GM21367 (cell line): ENCODE results near the gene PLXNA2.

ENCODE experiments used
- ATAC-seq: cut with Tn5 transposase; IDR thresholded peaks from one replicate; pipeline ENCODE4 v1.9.1; 2021; ENCODE audit not compliant: unreplicated experiment

The PLXNA2 gene

DNA sequence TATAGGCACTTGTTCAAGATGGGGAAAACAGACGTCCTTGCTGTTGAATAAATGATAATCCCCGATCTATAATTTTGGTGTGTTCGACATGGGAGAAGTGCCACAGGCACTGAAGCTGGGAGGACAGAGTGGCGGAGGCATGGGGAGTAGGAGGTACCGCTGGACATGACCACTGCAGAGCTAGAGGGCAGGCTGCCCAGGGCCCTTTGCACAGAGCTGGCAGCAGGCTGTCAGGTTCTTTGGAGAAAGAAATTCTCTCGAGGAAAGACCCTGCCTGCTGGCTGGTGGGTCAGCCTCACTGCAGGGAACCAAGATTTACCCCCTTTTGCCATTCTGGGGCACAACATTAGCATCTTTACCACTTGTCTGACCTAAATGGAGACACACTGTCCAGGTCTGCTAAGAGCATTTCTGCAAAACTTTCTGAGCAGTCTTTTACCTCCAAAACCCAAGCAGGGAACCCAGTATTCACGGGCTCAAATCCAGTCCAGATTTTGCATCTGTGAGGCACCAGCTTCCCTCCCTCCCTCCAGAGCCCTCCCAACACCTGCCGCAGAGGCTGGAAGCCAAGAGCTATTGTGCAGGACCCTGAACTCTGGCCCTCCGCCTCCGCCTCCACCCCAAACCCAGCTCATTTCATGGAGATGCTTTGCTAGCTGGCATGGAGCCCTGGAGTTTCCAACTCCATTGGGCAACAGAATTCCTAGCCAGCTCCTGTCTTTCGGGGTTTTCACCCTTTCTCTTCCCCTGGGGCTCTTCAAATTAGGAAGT is 142.3 kb downstream of the PLXNA2 start:
- no peak for ATAC-seq

- ATAC-seq, result no peak
Measured at GRCh38 chr1:208100906-208101305, 143.3 kb downstream of the PLXNA2 start.

GRCh38 chr1:208100106-208100505 is 144.1 kb downstream of the PLXNA2 start:
- ATAC-seq, result no peak

DNA sequence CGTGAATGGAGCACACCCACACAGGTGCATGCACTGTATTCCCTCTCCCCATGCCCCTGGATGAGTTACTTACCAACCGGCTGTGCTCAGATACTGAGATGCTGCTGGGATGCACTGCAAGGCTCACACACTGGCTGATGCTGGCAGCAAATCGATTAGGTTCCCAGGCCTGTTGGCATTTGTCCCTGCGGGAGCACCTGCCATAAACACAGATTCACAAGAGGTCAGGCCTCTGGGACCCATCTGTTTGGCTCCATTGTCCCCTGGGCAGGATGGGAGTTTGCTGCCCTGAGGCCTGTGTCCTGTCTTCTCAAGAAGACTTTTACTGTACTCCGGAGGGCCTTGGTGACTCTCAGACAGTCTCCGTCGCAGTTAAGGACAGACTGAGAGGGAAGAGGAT is 145.4 kb downstream of the PLXNA2 start:
- no peak for ATAC-seq

- ATAC-seq, result peak; percentile 81
Measured at GRCh38 chr1:208093754-208094719, 150.1 kb downstream of the PLXNA2 start.

GRCh38 chr1:208093046-208093445 is 151.1 kb downstream of the PLXNA2 start:
- no peak for ATAC-seq

GRCh38 chr1:208090388-208091301 is 153.5 kb downstream of the PLXNA2 start:
- ATAC-seq, result no peak

DNA sequence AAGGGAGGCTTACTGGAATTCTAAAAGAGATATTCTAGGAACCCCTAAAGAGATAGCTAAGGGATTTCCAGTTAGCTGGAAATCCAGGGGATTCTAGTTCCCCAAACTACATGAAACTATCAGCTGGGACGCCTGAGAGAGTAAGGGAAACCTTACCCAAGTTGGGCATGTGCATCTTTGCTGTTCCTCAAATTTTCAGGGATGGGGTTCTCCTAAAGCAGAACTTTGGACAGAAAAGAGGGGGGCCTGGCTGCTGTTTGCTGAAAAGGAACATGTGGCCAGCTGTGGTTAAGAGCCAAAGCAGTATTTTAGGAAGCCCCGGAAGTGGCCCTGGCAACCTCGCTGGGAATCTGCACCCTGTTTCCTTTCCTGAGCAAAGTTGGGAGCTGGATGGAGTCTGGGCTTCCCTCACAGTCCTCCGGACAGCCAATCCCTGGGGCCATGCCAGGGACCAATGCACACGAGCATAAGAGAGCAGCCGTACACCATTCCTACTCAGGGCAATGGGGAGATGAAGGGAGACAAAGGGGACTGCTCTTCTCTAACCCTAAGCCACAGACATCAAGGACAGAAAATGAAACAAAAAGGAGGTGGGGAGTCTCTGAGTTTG is 154.3 kb downstream of the PLXNA2 start:
- ATAC-seq, result no peak

DNA sequence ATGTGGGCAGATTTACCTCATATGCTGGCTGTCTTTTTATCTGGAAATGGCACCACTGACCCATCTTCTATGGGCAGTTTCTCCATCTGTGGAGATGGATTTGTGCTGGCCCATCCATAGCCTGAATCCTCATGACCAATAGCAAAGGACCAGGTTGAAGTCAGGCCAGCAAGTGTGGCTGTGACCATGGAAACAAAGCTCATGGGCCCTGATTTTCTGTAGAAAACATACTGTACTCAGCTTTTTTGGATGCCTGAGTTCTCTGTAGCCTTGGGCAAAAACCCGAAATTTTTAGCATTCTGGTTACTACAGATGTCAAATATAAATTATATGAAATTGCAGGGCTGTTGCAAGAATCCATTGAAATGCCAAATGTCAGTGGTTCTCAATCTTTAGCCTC is 155.0 kb downstream of the PLXNA2 start:
- ATAC-seq, result no peak

GRCh38 chr1:208088319-208088718 is 155.9 kb downstream of the PLXNA2 start:
- ATAC-seq, result no peak

GRCh38 chr1:208085655-208086515 is 158.3 kb downstream of the PLXNA2 start:
- no peak for ATAC-seq

GRCh38 chr1:208084764-208085163 is 159.4 kb downstream of the PLXNA2 start:
- no peak for ATAC-seq

DNA sequence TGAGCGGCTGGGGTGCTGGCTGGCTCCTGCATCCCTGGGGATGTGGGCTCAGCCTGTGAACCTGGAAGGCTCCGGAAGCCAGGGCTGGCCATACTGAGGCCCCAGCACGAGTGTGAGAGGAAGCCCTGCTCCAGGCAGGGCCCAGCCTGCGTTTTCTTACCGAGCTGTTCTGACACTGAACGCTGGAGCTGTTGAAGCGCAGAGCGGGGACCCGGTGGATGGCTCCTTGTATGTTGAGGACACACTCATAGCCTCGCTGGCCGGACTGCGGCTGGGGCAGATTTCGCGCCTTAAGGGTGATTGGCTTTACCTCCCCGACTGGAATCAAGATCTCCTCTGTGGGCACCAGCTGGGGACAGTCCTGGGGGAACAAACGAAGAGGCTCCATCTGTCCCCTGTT is 160.0 kb downstream of the PLXNA2 start:
- ATAC-seq, result no peak

- ATAC-seq, result no peak
Measured at GRCh38 chr1:208083715-208084085, 160.5 kb downstream of the PLXNA2 start.

GRCh38 chr1:208083016-208083714 is 161.0 kb downstream of the PLXNA2 start:
- ATAC-seq, result no peak

DNA sequence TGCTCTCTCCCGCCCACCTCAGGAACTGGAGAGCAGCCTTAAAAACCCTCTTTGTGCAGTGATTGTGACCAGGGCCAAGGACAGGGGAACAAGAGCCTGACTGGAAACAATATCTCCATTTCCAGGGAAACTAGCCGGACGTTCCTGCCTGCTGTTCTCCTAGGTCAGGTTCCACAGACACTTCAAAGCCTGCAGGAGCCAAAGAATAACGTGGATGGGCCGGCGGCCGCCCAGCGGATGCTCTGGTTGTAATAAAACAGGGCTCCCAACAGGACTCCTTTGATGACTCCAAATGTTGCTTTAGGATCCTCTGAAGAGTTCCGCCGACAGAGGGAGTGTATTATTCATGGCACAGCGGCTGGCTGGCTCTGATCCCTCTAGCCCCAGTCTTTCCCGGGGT is 162.2 kb downstream of the PLXNA2 start:
- ATAC-seq, result no peak

DNA sequence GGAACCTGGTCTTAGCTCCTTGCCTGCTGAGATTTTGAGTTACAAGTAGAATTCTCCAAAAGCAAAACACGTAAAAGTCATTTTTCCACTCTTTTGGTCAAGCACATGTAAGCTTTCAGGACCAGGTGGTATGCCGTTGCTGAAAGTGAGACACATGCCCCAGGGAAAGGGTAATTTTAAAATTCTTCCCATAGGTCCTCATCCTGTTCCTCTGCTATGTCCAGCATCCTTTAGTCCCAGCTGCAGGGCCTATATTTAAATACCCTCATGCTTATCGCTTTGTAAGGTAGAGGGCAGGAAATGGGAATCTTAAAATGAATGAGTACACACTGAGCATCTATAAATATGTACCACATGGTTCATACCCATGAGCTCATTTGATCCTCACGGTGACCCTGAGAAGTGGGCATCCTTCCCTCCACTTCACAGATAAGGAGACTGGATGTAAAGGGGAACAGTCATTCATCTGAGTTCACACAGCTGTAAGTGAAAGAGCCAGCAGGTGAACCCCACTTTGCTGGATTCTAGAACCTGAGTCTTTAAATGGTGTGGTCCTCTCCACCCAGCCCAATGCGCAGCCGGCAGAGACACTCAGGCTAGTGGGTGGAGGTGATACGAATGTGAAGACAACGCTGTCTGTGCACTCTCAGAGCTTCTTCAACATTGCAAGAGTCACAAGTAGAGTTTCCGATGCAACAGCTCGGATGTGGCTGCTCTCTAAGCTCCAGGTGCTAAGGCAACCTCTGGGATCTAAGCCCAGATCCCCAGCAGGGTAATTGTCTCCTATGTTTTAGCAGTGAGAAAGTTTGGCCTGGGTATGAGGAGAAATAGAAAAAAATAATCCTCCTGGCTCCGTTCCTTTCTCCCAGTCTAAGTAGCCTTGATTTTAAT is 163.5 kb downstream of the PLXNA2 start:
- no peak for ATAC-seq

- no peak for ATAC-seq
Measured at GRCh38 chr1:208079161-208079560, 165.0 kb downstream of the PLXNA2 start.
